GM12874 (cell line): ENCODE data around the gene TRIM73.
"Not testable (repeated sequence)": the region's sequence is repeated elsewhere in the genome, so short reads cannot be mapped to it uniquely, and the experiment has no call there.

ENCODE experiments used
- CTCF ChIP-seq: IDR thresholded peaks from 2 replicates; pipeline ENCODE4 v1.5.1; 2011; ENCODE audit warnings: low read depth, mild to moderate bottlenecking, control low read depth, low read length, moderate library complexity; ENCODE audit not compliant: insufficient read depth

Gene TRIM73

DNA sequence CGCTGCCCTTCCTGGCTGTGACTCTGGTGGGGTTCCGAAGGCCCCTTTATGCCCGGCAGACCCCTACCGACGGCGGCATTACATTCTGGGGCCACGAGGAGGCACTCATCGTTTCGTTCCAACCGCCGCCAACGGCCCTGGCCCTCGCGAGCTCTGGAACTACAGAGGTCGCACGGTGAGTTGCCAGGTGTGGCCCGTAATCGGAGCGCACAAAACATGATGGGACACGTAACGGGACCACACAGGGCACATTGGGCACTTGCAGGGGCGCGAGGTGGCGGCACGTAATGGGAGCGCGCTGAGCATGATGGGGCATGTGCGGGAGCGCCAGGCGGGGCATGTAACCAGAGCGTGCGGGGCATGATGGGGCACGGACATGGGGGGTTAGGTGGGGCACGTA lies at the start of gene TRIM73:
TSS of gene TRIM73 (plus strand) at position 301 of the 400 bp plus-strand sequence. CDS start 3,305 bp downstream, outside the sequence.
- TF ChIP-seq CTCF = not testable (repeated sequence)

DNA sequence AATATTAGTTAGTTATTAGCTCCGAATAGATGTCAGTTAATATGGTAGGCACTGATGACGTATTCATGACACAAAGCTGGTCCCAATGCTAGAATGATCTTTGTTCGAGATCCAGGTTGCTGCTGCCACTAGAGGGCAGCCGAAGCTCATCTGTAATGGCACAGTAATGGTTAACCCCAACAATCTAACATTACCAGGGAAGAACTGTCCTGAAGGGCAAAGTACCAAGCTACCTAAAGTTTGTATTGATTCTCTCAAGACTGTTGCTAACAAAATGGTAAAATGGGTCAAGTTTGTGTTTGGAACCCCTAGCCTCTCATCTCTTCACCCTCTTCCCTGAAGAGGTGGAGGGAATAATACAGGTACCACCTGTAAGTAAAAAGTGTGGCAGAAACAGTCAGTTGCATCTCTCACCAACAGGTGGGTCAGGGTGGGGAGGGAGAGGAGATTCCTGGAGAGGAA lies 57.1 kb downstream of the TRIM73 start:
- TF ChIP-seq CTCF = 0 out of 2 replicates have a peak, but pooled peaks have one; percentile 23
